Measurements from ENCODE around the gene LMO7.

DNA sequence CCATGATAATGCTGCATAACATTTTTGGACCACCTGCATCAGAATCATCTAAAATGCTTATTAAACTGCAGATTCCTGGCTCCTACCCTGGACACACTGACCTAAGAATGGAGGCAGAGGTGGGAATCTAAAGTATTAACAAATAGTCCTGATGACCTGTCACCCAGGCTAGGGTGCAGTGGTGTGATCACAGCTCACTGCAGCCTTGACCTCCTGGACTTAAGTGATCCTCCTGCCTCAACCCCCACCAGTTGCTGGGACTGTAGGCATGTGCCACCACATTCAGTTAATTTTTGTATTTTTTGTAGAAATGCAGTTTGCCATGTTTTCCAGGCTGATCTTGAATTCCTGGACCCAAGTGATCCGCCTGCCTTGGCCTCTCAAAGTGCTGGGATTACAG lies 43.3 kb downstream of the LMO7 start:
- TF ChIP-seq, protein P1, sequence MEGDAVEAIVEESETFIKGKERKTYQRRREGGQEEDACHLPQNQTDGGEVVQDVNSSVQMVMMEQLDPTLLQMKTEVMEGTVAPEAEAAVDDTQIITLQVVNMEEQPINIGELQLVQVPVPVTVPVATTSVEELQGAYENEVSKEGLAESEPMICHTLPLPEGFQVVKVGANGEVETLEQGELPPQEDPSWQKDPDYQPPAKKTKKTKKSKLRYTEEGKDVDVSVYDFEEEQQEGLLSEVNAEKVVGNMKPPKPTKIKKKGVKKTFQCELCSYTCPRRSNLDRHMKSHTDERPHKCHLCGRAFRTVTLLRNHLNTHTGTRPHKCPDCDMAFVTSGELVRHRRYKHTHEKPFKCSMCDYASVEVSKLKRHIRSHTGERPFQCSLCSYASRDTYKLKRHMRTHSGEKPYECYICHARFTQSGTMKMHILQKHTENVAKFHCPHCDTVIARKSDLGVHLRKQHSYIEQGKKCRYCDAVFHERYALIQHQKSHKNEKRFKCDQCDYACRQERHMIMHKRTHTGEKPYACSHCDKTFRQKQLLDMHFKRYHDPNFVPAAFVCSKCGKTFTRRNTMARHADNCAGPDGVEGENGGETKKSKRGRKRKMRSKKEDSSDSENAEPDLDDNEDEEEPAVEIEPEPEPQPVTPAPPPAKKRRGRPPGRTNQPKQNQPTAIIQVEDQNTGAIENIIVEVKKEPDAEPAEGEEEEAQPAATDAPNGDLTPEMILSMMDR (IDR thresholded peaks at IDR 0.05): no peak
- TF ChIP-seq EZH2phosphoT487 (IDR thresholded peaks at IDR 0.05) (no peak), EZH2 (IDR thresholded peaks at IDR 0.05) (no peak)
